GM18858 (cell line): Measurements from ENCODE around the gene RGS13.

Experiments
- ATAC-seq: cut with Tn5 transposase; IDR thresholded peaks from one replicate; pipeline ENCODE4 v1.9.1; 2021; ENCODE audit not compliant: unreplicated experiment

The RGS13 gene, protein sequence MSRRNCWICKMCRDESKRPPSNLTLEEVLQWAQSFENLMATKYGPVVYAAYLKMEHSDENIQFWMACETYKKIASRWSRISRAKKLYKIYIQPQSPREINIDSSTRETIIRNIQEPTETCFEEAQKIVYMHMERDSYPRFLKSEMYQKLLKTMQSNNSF

DNA sequence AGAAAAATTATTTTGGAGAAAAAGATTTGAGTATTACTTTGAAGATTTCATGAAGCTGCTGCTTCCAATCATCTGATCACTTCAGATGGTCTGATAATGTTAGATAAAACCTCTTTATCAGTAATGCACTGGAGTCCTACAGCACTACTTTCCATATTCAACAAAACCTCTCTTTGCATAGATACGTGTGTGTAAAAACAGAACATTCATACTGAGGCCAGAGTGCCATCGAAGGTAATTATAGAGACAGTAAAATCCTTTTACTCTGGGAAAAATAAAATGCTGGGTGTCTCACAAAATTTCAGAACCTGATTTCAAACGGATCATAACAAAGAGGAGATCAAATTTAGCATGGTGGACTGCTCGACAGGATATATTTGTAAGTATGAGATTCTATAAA lies at the start of gene RGS13:
Gene RGS13, plus strand, starts transcription at position 209 of the 400 bp plus-strand sequence. CDS start 8,188 bp downstream, outside the sequence.
- no peak for ATAC-seq

DNA sequence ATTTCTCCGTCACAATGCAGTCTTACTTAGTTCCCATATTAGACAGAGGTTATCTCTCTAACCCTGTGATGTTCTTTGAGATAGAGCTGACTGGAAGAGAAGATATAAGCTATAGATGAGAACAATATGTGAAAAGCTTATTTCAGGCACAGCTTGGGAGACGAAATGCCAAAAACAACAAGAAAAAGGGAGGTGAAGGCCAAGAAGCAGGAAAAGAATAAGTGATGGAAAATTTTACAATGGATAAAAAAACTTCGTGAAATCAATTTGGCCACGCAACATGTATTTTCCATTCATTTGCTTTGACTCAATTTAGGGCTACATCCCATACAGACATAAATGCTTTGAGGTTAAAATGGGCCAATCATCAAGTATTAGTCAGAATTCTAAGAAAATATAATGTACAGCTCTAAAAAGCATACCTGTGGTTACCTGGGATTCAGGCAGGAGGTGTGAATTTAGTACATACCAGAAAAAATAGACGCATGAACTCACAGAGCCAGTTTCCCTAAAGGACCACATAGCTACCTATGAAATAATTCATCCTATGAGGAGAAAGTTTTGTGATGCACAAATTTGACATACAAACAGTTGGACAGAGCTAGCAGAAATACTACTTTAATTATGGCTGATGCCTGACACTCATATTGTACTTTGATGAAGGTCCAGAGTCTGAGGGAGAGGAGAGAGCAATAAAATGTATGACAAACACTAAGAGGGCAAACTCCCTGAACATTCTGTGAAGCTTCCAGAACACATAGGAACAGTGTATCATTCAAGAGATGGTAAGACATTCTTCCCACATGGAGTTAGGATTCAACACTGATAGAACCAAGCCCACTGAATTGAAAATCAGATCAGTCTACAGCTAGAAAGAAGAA lies 48.3 kb upstream of the RGS13 start:
- no peak for ATAC-seq

DNA sequence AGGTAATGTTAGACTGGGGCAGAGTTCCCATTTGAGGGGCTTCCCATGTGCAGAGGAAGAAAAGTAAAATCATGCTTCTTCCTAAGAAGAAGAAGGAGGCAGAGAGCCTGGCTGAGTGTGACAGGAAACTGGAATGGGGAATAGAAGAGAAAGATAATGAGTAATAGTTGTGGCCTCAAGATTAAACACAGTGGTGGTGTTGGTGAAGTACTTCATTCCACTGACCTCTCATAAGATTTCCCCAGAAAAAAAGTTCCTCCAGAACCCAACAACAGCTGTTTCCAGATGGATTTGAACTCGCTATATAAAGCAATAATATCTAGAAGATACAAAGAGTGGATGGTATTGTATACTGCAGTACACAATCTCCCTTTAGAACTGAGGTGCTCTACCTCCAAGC lies 47.4 kb upstream of the RGS13 start:
- no peak for ATAC-seq

DNA sequence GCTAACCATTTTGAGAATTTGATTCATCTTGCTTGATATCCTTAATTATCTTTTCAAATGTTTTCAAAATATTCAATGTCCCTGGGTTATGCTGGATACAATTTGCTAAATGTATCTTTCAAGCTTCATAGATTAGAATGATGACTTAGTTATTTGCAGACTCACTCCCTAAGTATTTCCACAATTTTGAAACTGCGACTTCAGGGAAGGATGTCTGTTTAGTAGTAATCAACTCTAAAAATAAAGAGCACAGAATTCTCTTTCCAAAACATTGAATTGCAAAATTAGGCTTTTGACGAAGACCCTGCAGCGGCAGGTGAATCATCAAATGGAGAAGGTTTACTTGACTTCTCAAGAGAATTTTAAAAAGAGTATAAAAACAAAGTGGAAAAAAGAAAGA lies 46.1 kb upstream of the RGS13 start:
- no peak for ATAC-seq

DNA sequence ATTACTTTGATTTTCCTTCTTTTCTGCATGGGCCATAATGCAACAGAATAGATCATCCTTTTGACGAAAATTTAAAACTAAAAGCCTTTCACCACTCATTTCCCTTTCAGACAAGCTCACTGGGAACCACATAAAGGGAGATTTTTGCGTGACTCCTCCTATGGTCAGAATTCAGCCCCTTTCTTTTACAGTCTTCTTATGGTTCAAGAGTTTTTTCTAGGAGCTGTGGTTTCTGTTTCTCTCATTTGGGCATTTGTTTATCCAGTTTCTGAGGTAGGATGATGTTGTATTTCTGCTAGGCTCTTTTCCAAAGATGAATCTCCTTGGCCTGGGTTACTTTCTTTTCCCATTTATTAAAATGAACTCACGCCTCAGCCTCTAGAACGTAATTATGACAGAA lies 43.4 kb upstream of the RGS13 start:
- no peak for ATAC-seq

DNA sequence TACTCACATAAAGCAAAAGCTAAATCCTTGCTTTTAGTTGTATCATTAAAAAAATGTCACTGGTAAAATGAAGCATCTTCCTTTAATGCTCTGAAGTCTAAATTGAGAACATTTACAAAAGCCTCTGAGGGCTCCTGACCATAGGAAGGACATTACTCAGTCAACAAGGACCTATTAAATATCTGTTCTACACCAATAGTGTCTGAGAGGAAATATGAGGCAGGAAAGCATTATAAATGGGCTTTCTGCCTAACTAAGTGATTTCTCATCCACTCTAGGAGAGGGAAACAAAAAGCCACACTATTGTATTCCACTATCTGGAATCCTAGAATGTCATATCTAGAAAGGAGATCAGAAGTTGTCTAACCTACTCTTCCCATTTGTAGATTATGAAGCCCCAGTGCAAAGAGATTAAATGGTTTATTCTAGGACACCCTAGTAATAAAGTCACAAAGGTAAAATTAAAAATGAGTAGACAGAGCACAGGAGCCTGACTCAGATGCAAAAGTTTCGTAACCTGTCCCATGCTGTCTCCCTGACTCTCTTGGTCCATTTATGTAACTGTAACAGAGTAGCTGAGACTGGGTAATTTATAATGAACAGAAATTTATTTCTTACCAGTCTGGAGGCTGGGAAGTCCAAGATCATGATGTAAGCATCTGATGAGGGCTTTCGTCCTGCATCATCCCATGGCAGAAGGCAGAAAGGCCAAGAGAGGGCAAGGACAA lies 42.8 kb upstream of the RGS13 start:
- no peak for ATAC-seq

DNA sequence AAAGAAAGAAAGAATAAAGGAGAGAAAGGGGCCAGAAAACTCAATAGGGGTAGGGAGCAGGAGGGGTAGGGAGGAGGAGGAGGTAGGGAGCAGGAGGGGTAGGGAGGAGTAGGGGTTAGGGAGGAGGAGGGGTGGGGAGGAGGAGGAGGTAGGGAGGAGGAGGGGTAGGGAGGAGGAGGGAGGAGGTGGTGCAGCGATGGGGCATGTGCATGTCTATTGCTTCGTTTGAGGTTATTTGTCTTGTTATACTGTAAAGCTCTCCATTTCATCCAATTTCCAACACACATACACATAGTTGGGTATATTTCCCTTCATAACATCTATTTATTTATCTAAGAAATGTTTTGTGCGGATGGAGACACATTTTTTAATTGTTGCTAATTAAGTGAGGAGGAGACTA lies 40.6 kb upstream of the RGS13 start:
- ATAC-seq, result no peak

DNA sequence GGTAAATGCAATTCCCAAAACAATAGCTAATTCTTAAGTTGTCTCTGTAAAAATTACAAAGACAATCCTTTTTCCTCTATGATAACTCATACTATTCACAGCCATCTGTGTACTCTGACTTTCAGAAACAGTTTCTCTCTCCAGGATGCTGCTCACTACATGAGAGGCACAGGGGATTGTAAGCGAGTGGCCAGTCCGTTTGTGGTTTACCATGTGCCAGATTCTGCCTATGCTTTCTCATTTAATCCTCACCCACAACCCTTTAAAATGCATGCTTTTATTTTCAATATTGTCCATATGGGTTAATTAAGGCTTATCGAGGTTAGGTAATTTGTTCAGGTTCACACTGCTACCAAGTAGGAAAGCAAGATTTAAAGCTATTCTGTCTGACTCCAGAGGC lies 37.4 kb upstream of the RGS13 start:
- no peak for ATAC-seq

DNA sequence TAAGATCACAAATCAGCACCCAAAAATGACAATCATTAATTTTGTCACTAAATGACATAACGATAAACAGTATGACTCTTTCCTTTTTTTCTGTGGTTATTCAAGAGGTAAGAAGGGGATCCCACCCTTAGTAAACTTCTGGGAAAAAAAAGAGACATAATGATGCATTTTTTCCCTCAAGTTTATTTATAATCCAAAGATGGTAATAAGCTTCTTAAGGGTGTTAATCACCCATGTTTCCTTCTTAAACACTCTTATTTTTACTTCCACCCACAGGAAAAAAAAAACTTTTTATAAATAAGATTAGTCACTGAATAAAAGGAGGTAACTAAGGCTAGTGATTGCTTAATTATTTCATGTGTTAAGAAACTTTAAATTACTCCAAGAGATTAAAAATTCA lies 35.7 kb upstream of the RGS13 start:
- ATAC-seq, result no peak

DNA sequence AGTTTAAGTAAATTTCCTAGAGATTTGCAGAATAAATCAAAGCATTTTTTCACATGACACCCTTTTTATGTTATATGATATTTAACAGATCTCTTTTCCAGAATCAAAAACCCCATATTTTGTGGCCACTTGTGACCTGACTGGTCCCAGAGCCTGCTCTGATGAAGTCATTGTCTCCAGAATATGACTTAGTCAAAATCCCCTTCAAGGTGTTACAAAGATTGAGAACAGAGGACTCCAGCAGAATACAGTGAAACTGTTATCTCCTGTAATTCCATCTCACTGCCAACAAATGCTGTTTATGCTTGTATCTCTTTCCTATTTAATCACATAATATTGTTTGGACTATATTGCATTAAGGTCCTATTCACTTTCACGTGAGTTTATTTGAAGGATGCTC lies 34.8 kb upstream of the RGS13 start:
- peak; percentile 41 for ATAC-seq

DNA sequence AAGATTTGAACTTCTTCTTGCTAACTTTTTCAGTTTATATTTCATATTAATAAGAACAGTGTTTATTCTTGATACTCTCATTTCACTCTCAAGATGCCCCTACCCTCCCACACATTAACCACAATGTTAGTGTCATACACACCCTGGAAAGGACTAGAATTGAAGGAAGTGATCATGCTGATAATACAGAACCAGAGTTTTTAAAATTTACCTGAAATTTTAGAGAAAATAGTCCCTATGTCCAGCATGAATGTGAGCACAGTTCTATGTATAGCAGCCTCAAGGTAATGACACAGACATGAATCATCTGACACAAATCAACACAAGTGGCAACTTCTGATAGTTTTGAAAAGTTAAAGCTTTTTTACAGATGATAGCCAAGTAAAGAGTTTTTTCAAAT lies 34.4 kb upstream of the RGS13 start:
- peak; percentile 34 for ATAC-seq

DNA sequence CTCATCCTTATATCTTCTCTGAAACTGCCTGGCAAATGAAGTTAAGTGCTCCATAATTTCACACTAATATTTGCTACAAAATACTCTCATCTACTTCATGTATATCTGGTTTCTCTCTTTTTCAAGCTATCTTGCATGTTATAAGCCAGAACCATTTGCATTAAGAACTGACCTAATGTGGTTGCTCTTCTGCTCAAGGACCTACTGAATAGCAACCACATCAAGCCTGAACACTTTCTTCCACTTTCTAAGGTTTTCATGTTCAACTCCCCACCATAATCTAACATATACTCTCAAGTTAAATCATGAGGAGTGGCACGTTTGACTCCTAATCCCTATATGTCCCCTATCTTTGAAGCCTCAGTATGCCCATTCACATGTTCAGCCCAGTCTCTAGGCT lies 33.2 kb upstream of the RGS13 start:
- ATAC-seq, result no peak

DNA sequence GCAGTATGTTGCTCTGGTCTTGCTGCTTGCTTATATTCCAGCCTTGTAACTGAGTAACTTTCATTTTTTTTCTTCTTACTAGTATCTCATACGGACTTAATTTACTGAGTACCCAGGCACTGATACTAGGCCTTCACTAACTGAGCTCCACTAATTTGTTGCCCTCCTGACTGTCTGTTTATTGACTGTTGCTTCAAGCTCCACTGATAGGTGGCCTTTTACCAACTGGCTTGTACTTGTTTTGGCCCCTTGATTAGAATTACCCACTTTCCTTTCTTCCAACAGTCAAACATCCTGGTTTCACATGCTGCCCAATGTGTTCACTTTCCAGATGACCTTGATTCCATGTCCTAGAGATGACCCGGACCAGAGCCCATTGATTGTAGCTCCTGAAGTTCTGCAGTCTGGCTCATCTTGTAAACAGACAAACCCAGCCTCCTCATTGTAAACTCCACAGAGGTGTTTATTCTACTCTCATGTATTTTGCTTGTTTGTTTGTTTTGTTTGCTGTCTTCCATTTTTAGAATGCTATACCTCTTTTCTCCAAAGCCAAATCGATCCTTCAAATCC lies 32.6 kb upstream of the RGS13 start:
- ATAC-seq, result no peak

DNA sequence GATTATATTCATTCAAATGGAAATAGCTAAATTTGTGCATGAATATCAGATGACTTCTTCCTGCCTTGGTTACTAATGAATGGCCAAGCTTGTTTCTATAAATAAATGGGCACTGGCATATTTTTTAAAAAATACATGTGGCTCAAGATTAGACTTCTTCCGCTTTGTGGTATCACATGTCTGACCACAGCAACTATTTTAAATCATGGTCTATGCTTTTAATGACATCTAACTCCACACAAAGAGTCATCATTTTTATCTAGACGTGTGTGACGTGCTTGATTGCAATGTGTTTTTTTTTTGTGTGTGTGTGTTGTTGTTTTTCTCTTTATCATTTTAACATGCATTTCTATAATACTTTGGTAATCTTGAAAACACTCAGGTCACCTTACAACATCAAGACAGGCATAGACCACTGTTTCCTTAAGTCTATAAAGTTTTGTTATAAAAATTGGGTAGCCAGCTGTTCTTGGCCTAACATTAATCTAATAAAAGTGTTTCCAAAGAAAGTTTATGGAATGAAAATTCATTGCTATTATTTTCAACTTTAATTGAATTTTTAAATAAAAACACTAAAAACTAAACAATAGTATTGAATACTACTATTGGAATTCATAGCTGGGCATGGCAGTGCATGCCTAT lies 30.8 kb upstream of the RGS13 start:
- peak; percentile 31 for ATAC-seq

DNA sequence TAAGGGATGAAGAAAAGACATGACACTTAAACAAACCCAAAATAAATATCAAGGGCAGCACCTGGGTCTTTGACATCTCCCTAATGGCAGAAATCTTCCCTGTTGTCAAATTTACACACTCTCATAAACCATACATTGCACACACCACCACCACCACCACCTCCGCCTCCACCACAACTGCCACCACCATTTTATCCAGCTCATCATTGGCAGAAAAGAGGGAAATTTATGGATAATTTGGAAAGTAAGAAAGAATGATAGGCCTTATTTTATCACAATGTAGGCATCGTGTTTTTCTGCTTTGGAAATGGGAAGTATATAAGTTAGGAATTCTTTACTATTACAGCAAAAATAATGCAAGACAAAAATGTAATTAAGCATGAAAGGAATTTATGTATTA lies 27.3 kb upstream of the RGS13 start:
- no peak for ATAC-seq

DNA sequence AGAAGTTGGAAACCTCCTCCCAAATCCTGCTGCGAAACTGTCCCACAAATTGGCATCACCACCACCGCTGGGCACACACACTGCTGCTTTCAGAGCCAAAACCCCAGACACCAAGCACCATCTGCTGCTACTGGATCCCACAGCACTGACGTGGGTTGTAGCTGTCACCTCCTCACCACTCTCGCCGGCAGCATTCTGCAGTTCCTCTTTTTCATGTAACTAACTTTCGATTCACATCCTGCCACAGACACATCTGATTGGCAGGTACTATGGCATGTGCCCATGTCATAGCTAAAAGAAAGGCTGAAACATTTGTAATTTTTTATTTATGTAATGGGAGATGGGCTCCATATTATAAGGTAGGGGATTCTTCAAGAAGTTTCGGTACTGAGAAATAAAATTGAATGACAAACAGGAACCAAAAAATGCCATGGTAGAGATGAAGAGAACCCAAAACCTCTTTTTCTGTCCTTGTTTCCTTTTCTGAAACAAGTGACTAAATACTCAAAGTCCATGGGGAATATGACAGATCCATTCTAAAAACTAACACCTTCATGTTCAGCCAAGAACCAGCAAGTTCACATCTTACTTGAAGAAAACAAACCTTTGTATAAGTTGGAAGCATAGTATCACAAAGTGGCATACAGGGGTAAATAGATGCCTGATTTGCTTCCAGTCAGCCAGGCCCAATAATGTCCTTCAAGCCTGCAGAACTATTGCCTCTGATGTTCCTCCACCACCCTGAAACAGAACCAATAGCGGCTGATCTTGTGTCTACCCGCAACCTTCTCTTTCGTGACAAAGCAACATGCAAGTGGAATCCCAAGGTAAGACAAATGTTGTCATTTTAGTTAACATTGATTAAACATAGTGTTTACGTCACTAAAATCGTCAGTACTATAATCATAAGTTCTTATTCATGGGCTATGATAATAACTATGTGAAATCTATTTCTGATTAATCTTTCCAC lies 26.6 kb upstream of the RGS13 start:
- peak; percentile 99 for ATAC-seq

DNA sequence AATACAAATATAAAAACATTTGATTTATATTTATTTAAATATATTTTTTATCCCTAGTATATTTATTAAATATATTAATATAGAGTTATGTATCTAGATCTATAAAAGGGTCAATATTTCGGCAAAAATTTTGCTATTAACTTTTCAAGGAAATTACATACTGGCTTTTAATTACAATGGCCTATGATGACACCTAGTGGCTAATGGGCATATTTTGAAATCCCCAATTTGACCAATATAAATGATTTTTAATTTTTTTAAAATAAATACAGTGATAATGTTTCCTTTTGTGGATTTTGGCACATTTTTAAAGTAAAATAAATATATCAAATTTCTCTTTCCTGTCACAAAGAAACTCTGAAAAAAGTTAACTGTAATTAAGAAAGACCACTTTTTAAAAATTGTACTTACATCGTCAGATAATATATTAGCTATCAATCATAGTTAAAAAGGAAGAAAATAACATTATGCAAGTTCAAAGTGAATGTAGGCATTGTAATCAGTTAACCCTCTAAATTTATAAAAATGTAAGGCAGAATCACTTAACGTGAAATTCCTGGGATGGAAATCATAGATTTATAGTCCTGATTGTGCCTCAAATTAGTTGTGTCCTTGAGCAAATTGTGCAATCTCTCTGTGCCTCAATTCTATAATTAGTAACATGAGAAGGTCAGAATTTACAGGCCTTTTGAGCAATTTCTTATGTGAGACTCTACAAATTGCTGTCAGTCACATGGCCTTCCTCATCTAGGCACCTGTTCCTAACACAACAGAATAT lies 25.6 kb upstream of the RGS13 start:
- no peak for ATAC-seq

DNA sequence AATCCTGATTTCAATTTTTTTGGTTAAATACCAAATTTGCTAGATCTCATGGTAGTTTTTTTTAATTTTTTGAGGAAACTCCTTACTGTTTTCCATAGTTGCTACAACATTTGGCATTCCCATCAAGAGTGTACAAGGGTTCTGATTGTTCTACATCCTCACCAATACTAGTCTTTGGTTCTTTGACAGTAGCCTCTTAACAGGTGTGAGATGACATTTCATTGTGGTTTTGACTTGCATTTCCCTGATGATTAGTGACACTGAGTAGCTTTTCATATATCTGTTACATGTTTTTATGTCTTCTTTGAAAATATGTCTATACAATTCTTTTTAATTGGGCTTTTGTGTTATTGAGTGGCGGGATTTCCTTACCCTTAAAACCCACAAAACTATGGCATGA lies 20.9 kb upstream of the RGS13 start:
- ATAC-seq, result peak; percentile 60

DNA sequence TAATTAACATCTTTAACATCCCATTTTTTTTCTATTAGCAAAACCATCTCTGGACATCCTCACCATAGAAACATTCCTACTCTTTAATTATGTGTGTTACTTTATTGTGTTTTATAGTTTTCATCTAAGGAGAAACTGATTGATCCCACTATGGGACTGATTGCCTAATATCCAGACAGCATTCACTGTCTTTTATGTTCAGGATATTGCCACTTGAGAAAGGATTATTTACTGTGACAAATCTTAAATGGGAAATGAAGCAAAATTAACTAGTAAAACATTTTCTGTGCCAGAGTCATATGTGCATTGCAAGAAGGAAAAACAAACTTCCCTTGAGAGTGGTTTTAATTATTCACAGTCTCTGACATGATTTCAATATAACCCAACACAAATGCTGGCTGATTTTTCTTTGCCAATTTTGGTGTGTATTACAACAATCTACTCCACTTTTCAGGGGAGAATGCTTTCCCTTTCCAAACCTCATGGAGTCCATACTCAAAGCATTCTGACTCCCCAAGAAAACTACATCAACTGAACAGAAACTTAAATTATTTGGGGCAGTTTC lies 15.8 kb upstream of the RGS13 start:
- no peak for ATAC-seq
